ENCODE data around the gene TMSB10. TPM values are rescaled to one million over a fixed set of nuclear protein-coding genes. Genes with fewer than 3 reads are reported as not detected.

Gene TMSB10
- 8,130 and 10,208 TPM in 2 replicates for total RNA-seq
- polyA plus RNA-seq = 7,414 and 10,645 TPM in 2 replicates
- 9,984 and 10,031 TPM in 2 replicates for polyA plus RNA-seq (2012)
- polyA minus RNA-seq (ENCODE audit: low replicate concordance) = 1,198 and 1,308 TPM in 2 replicates

GRCh38 chr2:84905181-84906107 lies at the start of gene TMSB10:
Gene TMSB10, plus strand, starts transcription at chr2:84905656.
- TF ChIP-seq CTCF (conservative IDR thresholded peaks at IDR 0.05 in 1 of 2, IDR thresholded peaks at IDR 0.05 in 1 of 2; ENCODE audit: low read depth in 1 of 2, low read length in 2 of 2) (no peak), EZH2 (IDR thresholded peaks at IDR 0.05; ENCODE audit: low read length, missing control alignments) (no peak)
- Histone ChIP-seq H3K27ac (ENCODE audit: insufficient read depth, low read length) (peak within 1 kb of the TSS; percentile 93), H3K27me3 (ENCODE audit: control insufficient read depth, insufficient read depth, low read length) (no peaks in the 10 kb centered on the region)

GRCh38 chr2:84855731-84856130 lies 49.7 kb upstream of the TMSB10 start:
- Histone ChIP-seq H3K9me3 (ENCODE audit: control insufficient read depth, insufficient read depth, low read depth, low read length) (no peaks in the 10 kb centered on the region), H4K20me1 (ENCODE audit: control insufficient read depth, extremely low read depth, insufficient read depth, low read length) (no peaks in the 10 kb centered on the region), H3K79me2 (ENCODE audit: control insufficient read depth, insufficient read depth, low read length) (no peaks in the 10 kb centered on the region), H3K4me3 (replicated peaks in 1 of 4; ENCODE audit: control extremely low read depth in 1 of 4, insufficient read depth in 1 of 4, low read depth in 3 of 4, low read length in 4 of 4) (no peak overlapping the region), H3K4me2 (ENCODE audit: extremely low read depth, insufficient read depth, low read length) (no peak overlapping the region), H3K36me3 (ENCODE audit: control insufficient read depth, insufficient read depth, low read length) (no peaks in the 10 kb centered on the region), H3K9ac (ENCODE audit: insufficient read depth, low read length) (no peak overlapping the region), H2AFZ (ENCODE audit: low read length) (no peak overlapping the region), H3K27me3 (ENCODE audit: control insufficient read depth, insufficient read depth, low read length) (no peaks in the 10 kb centered on the region), H3K4me1 (ENCODE audit: control insufficient read depth, extremely low read depth, insufficient read depth, low read length) (no peaks in the 10 kb centered on the region), H3K27ac (ENCODE audit: insufficient read depth, low read length) (no peak overlapping the region)
- TF ChIP-seq CTCF (conservative IDR thresholded peaks at IDR 0.05 in 1 of 2, IDR thresholded peaks at IDR 0.05 in 1 of 2; ENCODE audit: low read depth in 1 of 2, low read length in 2 of 2) (no peak), EZH2 (IDR thresholded peaks at IDR 0.05; ENCODE audit: low read length, missing control alignments) (no peak)
- DNase-seq (ENCODE audit: low read depth in 2 of 2) = no peak

More at GRCh38 chr2:84905181-84906107, at the start of gene TMSB10:
- Histone ChIP-seq H2AFZ (ENCODE audit: low read length) (peak within 1 kb of the TSS; percentile 56), H3K4me3 (replicated peaks in 1 of 4; ENCODE audit: control extremely low read depth in 1 of 4, insufficient read depth in 1 of 4, low read depth in 3 of 4, low read length in 4 of 4) (peak within 1 kb of the TSS; percentile 92 to 99 (median 96)), H3K9ac (ENCODE audit: insufficient read depth, low read length) (peak within 1 kb of the TSS; percentile 96), H3K4me2 (ENCODE audit: extremely low read depth, insufficient read depth, low read length) (peak within 1 kb of the TSS; percentile 49), H3K36me3 (ENCODE audit: control insufficient read depth, insufficient read depth, low read length) (peaks cover 2% of the 10 kb centered on the region), H4K20me1 (ENCODE audit: control insufficient read depth, extremely low read depth, insufficient read depth, low read length) (no peaks in the 10 kb centered on the region), H3K9me3 (ENCODE audit: control insufficient read depth, insufficient read depth, low read depth, low read length) (no peaks in the 10 kb centered on the region), H3K4me1 (ENCODE audit: control insufficient read depth, extremely low read depth, insufficient read depth, low read length) (peaks cover 5% of the 10 kb centered on the region), H3K79me2 (ENCODE audit: control insufficient read depth, insufficient read depth, low read length) (peaks cover 17% of the 10 kb centered on the region)
- peak; percentile 81 to 87 for DNase-seq (ENCODE audit: low read depth in 2 of 2)

GRCh38 chr2:84856787-84857186 lies 48.7 kb upstream of the TMSB10 start:
- no peaks in the 10 kb centered on the region for H3K36me3 ChIP-seq (ENCODE audit: control insufficient read depth, insufficient read depth, low read length)
- H2AFZ ChIP-seq (ENCODE audit: low read length) = no peak overlapping the region
- H3K27ac ChIP-seq (ENCODE audit: insufficient read depth, low read length) = no peak overlapping the region
- no peaks in the 10 kb centered on the region for H3K4me1 ChIP-seq (ENCODE audit: control insufficient read depth, extremely low read depth, insufficient read depth, low read length)
- no peak overlapping the region for H3K4me2 ChIP-seq (ENCODE audit: extremely low read depth, insufficient read depth, low read length)
- no peaks in the 10 kb centered on the region for H3K27me3 ChIP-seq (ENCODE audit: control insufficient read depth, insufficient read depth, low read length)
- no peaks in the 10 kb centered on the region for H4K20me1 ChIP-seq (ENCODE audit: control insufficient read depth, extremely low read depth, insufficient read depth, low read length)
- DNase-seq (ENCODE audit: low read depth in 2 of 2) = no peak
- TF ChIP-seq EZH2 (IDR thresholded peaks at IDR 0.05; ENCODE audit: low read length, missing control alignments) = no peak
- TF ChIP-seq CTCF (conservative IDR thresholded peaks at IDR 0.05 in 1 of 2, IDR thresholded peaks at IDR 0.05 in 1 of 2; ENCODE audit: low read depth in 1 of 2, low read length in 2 of 2) = no peak
- no peak overlapping the region for H3K4me3 ChIP-seq (replicated peaks in 1 of 4; ENCODE audit: control extremely low read depth in 1 of 4, insufficient read depth in 1 of 4, low read depth in 3 of 4, low read length in 4 of 4)
- no peaks in the 10 kb centered on the region for H3K79me2 ChIP-seq (ENCODE audit: control insufficient read depth, insufficient read depth, low read length)
- no peaks in the 10 kb centered on the region for H3K9me3 ChIP-seq (ENCODE audit: control insufficient read depth, insufficient read depth, low read depth, low read length)
- H3K9ac ChIP-seq (ENCODE audit: insufficient read depth, low read length) = no peak overlapping the region
